Endothelial cell of umbilical vein (primary cell): ENCODE results near the gene TXN.

Experiments
- EZH2 ChIP-seq: IDR thresholded peaks from 2 replicates; pipeline ENCODE4 v1.6.1; 2012; ENCODE audit warnings: borderline replicate concordance, low read depth, mild to moderate bottlenecking, moderate library complexity, low read length, inconsistent platforms; ENCODE audit not compliant: severe bottlenecking
- POLR2A ChIP-seq: IDR thresholded peaks from 2 replicates; pipeline ENCODE4 v1.6.1; 2012; ENCODE audit warnings: low read depth, mild to moderate bottlenecking, control low read depth, low read length
- TF ChIP-seq, protein P1 (sequence below), 2 donors: IDR thresholded peaks; 1 replicate in 1 of 2; 2 replicates in 1 of 2; pipeline ENCODE4 v1.5.1; 2011; ENCODE audit warnings: low read length in 2 of 2, mild to moderate bottlenecking in 2 of 2, moderate library complexity in 2 of 2, control low read depth in 1 of 2, inconsistent platforms in 1 of 2, low read depth in 1 of 2; ENCODE audit not compliant: insufficient read depth in 1 of 2; ENCODE audit errors: extremely low read depth in 1 of 2

- TF ChIP-seq, protein P1, sequence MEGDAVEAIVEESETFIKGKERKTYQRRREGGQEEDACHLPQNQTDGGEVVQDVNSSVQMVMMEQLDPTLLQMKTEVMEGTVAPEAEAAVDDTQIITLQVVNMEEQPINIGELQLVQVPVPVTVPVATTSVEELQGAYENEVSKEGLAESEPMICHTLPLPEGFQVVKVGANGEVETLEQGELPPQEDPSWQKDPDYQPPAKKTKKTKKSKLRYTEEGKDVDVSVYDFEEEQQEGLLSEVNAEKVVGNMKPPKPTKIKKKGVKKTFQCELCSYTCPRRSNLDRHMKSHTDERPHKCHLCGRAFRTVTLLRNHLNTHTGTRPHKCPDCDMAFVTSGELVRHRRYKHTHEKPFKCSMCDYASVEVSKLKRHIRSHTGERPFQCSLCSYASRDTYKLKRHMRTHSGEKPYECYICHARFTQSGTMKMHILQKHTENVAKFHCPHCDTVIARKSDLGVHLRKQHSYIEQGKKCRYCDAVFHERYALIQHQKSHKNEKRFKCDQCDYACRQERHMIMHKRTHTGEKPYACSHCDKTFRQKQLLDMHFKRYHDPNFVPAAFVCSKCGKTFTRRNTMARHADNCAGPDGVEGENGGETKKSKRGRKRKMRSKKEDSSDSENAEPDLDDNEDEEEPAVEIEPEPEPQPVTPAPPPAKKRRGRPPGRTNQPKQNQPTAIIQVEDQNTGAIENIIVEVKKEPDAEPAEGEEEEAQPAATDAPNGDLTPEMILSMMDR (IDR thresholded peaks at IDR 0.05; ENCODE audit: extremely low read depth in 1 of 2, insufficient read depth in 1 of 2, low read depth in 1 of 2, low read length in 2 of 2), result no peak
- no peak for TF ChIP-seq EZH2
- no peak for TF ChIP-seq POLR2A
Observed at GRCh38 chr9:110213413-110214044, 42.8 kb downstream of the TXN start.
